HL-60 (cell line): Measurements from ENCODE around the gene LMLN.
A peak's percentile ranks its signal among the peaks of the same experiment; 100 is the strongest.

Experiments used
- DNase-seq, 2 experiments: peaks; one replicate each; pipeline ENCODE4 v3.0.0-alpha.2; 2010 to 2020; ENCODE audit warnings: low read depth in 1 of 2, low spot score in 1 of 2
- H3K27ac ChIP-seq: fragments of 250-450 bp; sonication (Bioruptor Pico); replicated peaks from 2 replicates; pipeline ENCODE4 v1.5.1; 2020; ENCODE audit warnings: mild to moderate bottlenecking, moderate library complexity
- H3K27me3 ChIP-seq: fragments of 250-450 bp; sonication (Bioruptor Pico); 2 replicates; pipeline ENCODE4 v1.5.1; 2021; ENCODE audit warnings: mild to moderate bottlenecking, moderate library complexity; ENCODE audit not compliant: insufficient read depth, poor library complexity, severe bottlenecking
- H3K4me3 ChIP-seq: replicated peaks from 2 replicates; pipeline ENCODE4 v1.5.1; 2011; ENCODE audit warnings: mild to moderate bottlenecking, control low read depth, low read length; ENCODE audit not compliant: insufficient read depth
- GABPA ChIP-seq: IDR thresholded peaks from 2 replicates; pipeline ENCODE4 v1.6.1; 2012; ENCODE audit warnings: low read depth
- POLR2AphosphoS5 ChIP-seq: IDR thresholded peaks from 2 replicates; pipeline ENCODE4 v1.6.1; 2012; ENCODE audit warnings: low read depth
- REST ChIP-seq: IDR thresholded peaks from 2 replicates; pipeline ENCODE4 v1.6.1; 2012; ENCODE audit warnings: low read depth; ENCODE audit not compliant: insufficient replicate concordance
- SPI1 ChIP-seq: IDR thresholded peaks from 2 replicates; pipeline ENCODE4 v1.6.1; 2012; ENCODE audit warnings: low read depth, mild to moderate bottlenecking, borderline replicate concordance
- TF ChIP-seq, protein P1 (sequence below): IDR thresholded peaks from one replicate; pipeline ENCODE4 v1.5.1; 2011; ENCODE audit warnings: low read length, control low read depth, inconsistent platforms; ENCODE audit not compliant: insufficient read depth

The LMLN gene

GRCh38 chr3:198061119-198062067, 101.4 kb downstream of the LMLN start:
- no peak for TF ChIP-seq POLR2AphosphoS5
- Histone ChIP-seq H3K27ac (no peak overlapping the region), H3K4me3 (no peak overlapping the region), H3K27me3 (no peaks in the 10 kb centered on the region)
- DNase-seq, result no peak

- H3K27ac ChIP-seq, result no peak overlapping the region
- no peak for DNase-seq
- H3K27me3 ChIP-seq, result no peaks in the 10 kb centered on the region
- no peak overlapping the region for H3K4me3 ChIP-seq
- TF ChIP-seq SPI1, result peak; percentile 12; the same call in 1 of the 2 replicates
- no peak for TF ChIP-seq GABPA
- TF ChIP-seq, protein P1, sequence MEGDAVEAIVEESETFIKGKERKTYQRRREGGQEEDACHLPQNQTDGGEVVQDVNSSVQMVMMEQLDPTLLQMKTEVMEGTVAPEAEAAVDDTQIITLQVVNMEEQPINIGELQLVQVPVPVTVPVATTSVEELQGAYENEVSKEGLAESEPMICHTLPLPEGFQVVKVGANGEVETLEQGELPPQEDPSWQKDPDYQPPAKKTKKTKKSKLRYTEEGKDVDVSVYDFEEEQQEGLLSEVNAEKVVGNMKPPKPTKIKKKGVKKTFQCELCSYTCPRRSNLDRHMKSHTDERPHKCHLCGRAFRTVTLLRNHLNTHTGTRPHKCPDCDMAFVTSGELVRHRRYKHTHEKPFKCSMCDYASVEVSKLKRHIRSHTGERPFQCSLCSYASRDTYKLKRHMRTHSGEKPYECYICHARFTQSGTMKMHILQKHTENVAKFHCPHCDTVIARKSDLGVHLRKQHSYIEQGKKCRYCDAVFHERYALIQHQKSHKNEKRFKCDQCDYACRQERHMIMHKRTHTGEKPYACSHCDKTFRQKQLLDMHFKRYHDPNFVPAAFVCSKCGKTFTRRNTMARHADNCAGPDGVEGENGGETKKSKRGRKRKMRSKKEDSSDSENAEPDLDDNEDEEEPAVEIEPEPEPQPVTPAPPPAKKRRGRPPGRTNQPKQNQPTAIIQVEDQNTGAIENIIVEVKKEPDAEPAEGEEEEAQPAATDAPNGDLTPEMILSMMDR, result no peak
- no peak for TF ChIP-seq POLR2AphosphoS5
- TF ChIP-seq REST, result no peak
Measured at GRCh38 chr3:198062068-198062465, 102.0 kb downstream of the LMLN start.

DNA sequence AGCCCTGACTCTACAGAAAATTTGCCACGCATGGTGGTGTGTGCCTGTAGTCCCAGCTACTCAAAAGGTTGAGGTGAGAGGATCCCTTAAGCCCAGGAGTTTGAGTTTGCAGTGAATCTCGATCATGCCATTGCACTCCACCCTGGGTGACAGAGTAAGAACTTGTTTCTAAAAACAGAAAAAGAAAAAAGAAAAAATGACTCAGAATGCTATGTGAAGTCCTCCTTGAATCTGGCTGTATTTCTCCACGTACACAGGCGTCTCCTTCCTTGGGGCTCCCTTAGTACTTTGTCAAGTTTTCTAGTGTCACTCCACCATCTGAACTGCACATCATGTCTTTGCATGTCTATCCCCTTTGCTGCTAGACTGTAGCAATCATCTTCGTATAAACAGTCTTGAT, 104.4 kb downstream of the LMLN start:
- H3K27me3 ChIP-seq, result no peaks in the 10 kb centered on the region
- no peak overlapping the region for H3K4me3 ChIP-seq
- DNase-seq, result no peak
- H3K27ac ChIP-seq, result no peak overlapping the region
- TF ChIP-seq, protein P1, result no peak
- no peak for TF ChIP-seq POLR2AphosphoS5
- TF ChIP-seq GABPA, result no peak
- no peak for TF ChIP-seq REST
- no peak for TF ChIP-seq SPI1

- DNase-seq, result no peak
- Histone ChIP-seq H3K27ac (no peak overlapping the region), H3K27me3 (no peaks in the 10 kb centered on the region), H3K4me3 (no peak overlapping the region)
- TF ChIP-seq, protein P1, result no peak
- TF ChIP-seq REST (no peak), POLR2AphosphoS5 (no peak), SPI1 (no peak), GABPA (no peak)
Measured at GRCh38 chr3:198065897-198066296, 105.9 kb downstream of the LMLN start.
